ENCODE results near the gene STK17A.

STK17A gene

DNA sequence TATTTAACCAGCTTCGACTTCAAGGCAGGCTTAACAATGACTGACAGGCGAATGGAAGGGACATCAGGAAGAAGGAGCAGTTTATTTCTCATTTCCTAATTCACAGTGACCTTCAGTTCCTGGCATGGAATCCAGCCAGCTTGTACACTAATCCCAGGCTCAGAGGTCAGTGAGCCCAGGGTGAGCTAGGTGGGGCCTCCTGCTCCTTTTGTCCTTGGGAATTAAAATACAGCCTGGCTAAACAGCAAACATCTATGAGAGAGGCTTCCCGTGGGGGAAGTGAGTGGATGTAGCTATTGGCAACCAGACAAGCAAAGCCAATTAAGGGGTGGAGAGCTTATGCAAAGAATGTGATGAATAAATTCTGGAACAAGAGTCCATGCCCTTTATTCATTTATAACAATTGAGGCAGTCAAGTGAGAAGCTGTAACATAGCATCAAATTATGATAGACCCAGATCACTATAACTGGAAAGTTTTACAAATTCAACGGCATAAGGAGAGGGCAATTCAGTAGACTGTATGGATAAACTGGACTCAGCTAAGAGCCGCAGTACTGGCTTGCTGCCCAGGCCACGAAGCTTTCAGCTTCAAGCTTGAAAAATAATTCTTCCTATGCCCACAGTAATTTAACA lies 57.1 kb downstream of the STK17A start:
- no peak for DNase-seq
- Mint-ChIP-seq H3K36me3 (peaks cover 88% of the 10 kb centered on the region), H3K9me3 (no peaks in the 10 kb centered on the region), H3K4me3 (no peak overlapping the region), H3K4me1 (peaks cover 85% of the 10 kb centered on the region), H3K27me3 (no peaks in the 10 kb centered on the region), H3K27ac (peak overlapping the region; percentile 64)
- CTCF ChIA-PET, result interaction anchor here (0.6 to 2.3 kb wide), 3 partner anchors 58 to 82 kb away, joined by 3 to 11 read pairs (median 5); no protein-coding TSS in a partner anchor

DNA sequence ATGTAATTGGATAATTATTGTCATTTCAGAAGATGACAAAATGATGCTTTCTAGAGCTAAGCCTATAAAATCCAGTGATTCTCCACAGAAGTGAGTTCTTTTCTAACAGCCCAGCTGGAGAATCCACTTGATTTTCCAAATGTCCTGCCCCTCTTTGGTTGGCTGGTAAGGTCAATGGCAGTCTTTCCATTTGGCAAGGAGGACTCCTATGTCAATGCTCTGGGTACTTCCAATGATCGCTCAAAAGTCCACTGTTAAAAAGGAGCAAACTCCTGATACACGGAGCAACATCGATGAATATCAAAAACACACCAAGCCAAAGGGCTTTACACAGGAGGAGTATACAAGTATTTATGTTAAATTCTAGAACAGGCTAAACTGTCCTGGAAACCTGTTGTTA lies 57.8 kb downstream of the STK17A start:
- H3K36me3 Mint-ChIP-seq, result peaks cover 88% of the 10 kb centered on the region
- H3K4me3 Mint-ChIP-seq, result no peak overlapping the region
- CTCF ChIA-PET, result interaction anchor here (0.6 to 1.8 kb wide), 2 partner anchors 59 to 81 kb away, joined by 3 to 5 read pairs; no protein-coding TSS in a partner anchor
- no peaks in the 10 kb centered on the region for H3K9me3 Mint-ChIP-seq
- no peak overlapping the region for H3K27ac Mint-ChIP-seq
- peaks cover 86% of the 10 kb centered on the region for H3K4me1 Mint-ChIP-seq
- no peaks in the 10 kb centered on the region for H3K27me3 Mint-ChIP-seq
- DNase-seq, result no peak

DNA sequence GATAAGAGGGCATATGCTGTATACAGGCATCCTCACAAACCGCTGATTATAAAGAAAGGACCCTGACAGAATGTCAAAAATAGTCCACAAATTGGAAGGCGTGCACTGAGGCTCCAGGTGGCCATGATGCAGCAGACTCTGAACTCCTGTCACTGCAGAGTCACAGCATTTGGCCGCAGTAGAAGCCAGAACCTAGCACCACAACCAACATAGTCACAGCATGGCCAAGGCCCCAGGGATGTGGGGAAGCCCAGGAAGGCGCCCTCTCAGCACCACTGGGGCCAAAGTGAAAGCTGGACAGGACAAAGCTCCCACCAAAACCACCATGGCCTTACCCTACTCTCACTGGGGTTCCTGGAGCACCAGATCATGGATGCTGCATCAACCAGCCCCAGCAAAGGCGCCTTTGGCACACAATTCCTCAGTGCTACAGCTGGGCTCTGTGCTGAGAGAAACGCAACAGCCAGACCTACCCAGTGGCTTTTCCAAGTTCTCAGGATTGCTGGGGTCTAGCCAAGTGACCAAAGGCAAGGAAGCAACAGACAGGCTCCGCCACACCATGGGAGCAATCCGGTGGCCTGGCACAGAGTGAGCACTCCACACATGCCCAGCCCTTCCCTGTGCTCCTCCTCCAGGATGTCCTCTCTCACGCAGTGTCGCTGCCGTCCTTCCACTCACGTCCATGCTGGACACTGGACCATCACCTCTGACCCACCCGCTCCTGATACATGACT lies 60.2 kb downstream of the STK17A start:
- no peaks in the 10 kb centered on the region for H3K27me3 Mint-ChIP-seq
- DNase-seq, result no peak
- peaks cover 88% of the 10 kb centered on the region for H3K4me1 Mint-ChIP-seq
- H3K27ac Mint-ChIP-seq, result peak overlapping the region; percentile 76
- CTCF ChIA-PET, result interaction anchor here (1.2 kb wide), 1 partner anchor 58 kb away, joined by 3 read pairs; no protein-coding TSS in a partner anchor
- peaks cover 82% of the 10 kb centered on the region for H3K36me3 Mint-ChIP-seq
- H3K9me3 Mint-ChIP-seq, result no peaks in the 10 kb centered on the region
- no peak overlapping the region for H3K4me3 Mint-ChIP-seq

DNA sequence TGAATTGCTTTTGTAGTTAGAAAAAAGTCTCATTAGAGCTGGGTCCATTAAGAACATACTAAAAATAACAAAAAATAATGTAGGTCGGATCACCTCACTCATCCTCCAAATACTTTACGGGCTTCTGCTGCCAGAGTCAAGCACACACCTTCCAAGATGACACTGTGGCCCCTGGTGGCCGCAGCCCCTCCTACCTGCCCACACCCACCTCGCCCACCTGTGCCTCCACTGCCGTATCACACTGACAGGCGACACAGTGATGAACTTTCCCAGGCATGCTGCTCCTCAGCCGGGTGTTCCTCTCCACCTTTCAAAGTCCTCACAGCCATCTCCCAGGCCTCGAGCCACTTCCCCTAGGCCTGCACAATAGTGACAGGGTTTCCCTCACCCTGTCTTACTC lies 60.9 kb downstream of the STK17A start:
- peaks cover 90% of the 10 kb centered on the region for H3K4me1 Mint-ChIP-seq
- H3K27ac Mint-ChIP-seq, result peak overlapping the region; percentile 68
- CTCF ChIA-PET, result interaction anchor here (1.2 kb wide), 1 partner anchor 59 kb away, joined by 3 read pairs; no protein-coding TSS in a partner anchor
- H3K9me3 Mint-ChIP-seq, result no peaks in the 10 kb centered on the region
- no peak for DNase-seq
- no peak overlapping the region for H3K4me3 Mint-ChIP-seq
- H3K27me3 Mint-ChIP-seq, result no peaks in the 10 kb centered on the region
- peaks cover 77% of the 10 kb centered on the region for H3K36me3 Mint-ChIP-seq

DNA sequence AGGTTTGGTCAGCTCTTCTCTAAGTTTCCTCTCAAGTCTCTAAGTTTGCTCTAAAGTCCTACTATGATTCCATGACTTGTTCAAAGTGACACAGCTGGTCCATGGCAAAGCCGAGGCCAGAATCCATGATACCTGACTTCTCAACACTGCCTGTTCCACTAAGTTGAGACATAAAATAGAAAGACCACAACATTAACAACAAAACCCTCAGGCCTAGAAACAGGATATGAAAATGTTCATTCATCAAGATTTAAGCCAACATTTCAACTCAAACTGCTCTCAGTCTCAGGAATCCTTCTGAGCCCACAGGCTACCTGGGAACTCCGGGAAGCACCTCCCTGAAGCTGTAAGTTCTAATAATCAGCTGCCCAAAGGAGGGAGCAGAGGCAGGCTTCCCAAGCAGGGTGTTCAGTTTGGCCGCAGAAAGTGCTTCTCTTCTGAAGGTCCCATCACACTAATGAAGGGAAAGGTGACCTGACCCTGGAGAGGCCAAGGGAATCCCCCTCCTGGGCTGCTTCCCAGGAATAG lies 62.9 kb downstream of the STK17A start:
- H3K4me1 Mint-ChIP-seq, result peaks cover 90% of the 10 kb centered on the region
- no peak for DNase-seq
- H3K27me3 Mint-ChIP-seq, result no peaks in the 10 kb centered on the region
- H3K9me3 Mint-ChIP-seq, result no peaks in the 10 kb centered on the region
- H3K27ac Mint-ChIP-seq, result peak overlapping the region; percentile 90
- CTCF ChIA-PET, result interaction anchor here (0.9 to 3.1 kb wide), 5 partner anchors 47 to 119 kb away, joined by 3 to 19 read pairs (median 4); partner anchors contain the start of gene STK17A
- H3K4me3 Mint-ChIP-seq, result peak overlapping the region; percentile 54
- peaks cover 59% of the 10 kb centered on the region for H3K36me3 Mint-ChIP-seq

DNA sequence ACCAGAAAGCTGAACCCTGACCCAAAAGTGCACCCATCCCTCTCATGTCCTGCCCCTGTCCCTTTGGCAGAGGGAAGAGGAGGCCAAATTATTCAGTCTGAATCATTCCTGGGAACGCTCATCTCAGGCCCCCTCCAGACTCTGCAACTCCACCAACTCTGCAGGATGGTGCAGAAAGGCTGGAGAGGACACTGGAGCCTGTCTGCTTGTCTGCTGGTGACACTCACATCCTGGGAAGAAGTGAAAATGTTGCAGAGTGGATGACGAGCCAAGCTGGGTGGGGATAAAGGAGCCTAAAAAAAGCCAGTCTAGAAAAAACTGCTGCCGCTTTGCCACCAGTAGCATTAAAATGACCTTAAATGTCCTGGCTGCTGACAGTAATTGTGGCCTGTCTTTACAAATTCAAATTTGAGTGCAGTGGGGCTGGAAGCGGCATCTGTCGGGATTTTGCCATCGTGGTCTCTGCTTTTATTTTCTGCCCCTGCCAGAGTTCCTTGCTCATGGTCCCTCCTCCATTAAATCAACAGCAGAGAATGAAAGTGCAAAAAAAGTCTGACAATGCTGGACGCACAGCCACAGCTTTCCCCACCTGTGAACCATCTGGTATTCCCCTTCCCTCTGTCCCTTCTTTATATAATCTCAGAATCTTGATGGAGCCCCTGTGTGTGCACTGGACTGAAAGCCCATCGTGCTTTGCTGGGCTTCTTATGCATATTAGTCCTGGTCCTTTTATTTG lies 63.9 kb downstream of the STK17A start:
- Mint-ChIP-seq H3K9me3 (no peaks in the 10 kb centered on the region), H3K27me3 (no peaks in the 10 kb centered on the region), H3K27ac (peak overlapping the region; percentile 90), H3K36me3 (peaks cover 56% of the 10 kb centered on the region), H3K4me3 (peak overlapping the region; percentile 70), H3K4me1 (peaks cover 93% of the 10 kb centered on the region)
- no peak for DNase-seq
- CTCF ChIA-PET, result interaction anchor here (1.8 to 7.4 kb wide), 4 partner anchors 8 to 65 kb away, joined by 4 to 108 read pairs (median 14); partner anchors contain the start of gene STK17A

GRCh38 chr7:43647339-43647672 lies 64.4 kb downstream of the STK17A start:
- CTCF ChIA-PET, result interaction anchor here (1.4 to 7.4 kb wide), 5 partner anchors 9 to 73 kb away, joined by 4 to 108 read pairs (median 10); partner anchors contain the start of gene STK17A
- Mint-ChIP-seq H3K4me3 (peak overlapping the region; percentile 70), H3K36me3 (peaks cover 55% of the 10 kb centered on the region), H3K27me3 (no peaks in the 10 kb centered on the region), H3K27ac (peak overlapping the region; percentile 90), H3K9me3 (no peaks in the 10 kb centered on the region), H3K4me1 (peaks cover 94% of the 10 kb centered on the region)
- DNase-seq, result no peak

- Mint-ChIP-seq H3K36me3 (peaks cover 52% of the 10 kb centered on the region), H3K27ac (peak overlapping the region; percentile 90), H3K9me3 (no peaks in the 10 kb centered on the region), H3K4me1 (peaks cover 94% of the 10 kb centered on the region), H3K27me3 (no peaks in the 10 kb centered on the region), H3K4me3 (peak overlapping the region; percentile 70)
- peak; percentile 57 for DNase-seq
- CTCF ChIA-PET, result interaction anchor here (1.1 to 7.4 kb wide), 5 partner anchors 10 to 73 kb away, joined by 3 to 108 read pairs (median 5); partner anchors contain the start of gene STK17A
Measured at GRCh38 chr7:43647673-43648472, 65.0 kb downstream of the STK17A start.

GRCh38 chr7:43648473-43649406 lies 65.8 kb downstream of the STK17A start:
- no peaks in the 10 kb centered on the region for H3K9me3 Mint-ChIP-seq
- H3K27ac Mint-ChIP-seq, result peak overlapping the region; percentile 90
- H3K4me1 Mint-ChIP-seq, result peaks cover 95% of the 10 kb centered on the region
- CTCF ChIA-PET, result interaction anchor here (1.1 to 7.4 kb wide), 5 partner anchors 10 to 72 kb away, joined by 3 to 108 read pairs (median 5); partner anchors contain the start of gene STK17A
- peaks cover 44% of the 10 kb centered on the region for H3K36me3 Mint-ChIP-seq
- peak overlapping the region; percentile 70 for H3K4me3 Mint-ChIP-seq
- H3K27me3 Mint-ChIP-seq, result no peaks in the 10 kb centered on the region
- peak; percentile 82 for DNase-seq

- peaks cover 43% of the 10 kb centered on the region for H3K36me3 Mint-ChIP-seq
- no peaks in the 10 kb centered on the region for H3K27me3 Mint-ChIP-seq
- H3K9me3 Mint-ChIP-seq, result no peaks in the 10 kb centered on the region
- peak overlapping the region; percentile 70 for H3K4me3 Mint-ChIP-seq
- H3K4me1 Mint-ChIP-seq, result peaks cover 95% of the 10 kb centered on the region
- CTCF ChIA-PET, result interaction anchor here (0.6 to 7.4 kb wide), 3 partner anchors 50 to 65 kb away, joined by 3 to 108 read pairs (median 43); partner anchors contain the start of gene STK17A
- peak overlapping the region; percentile 90 for H3K27ac Mint-ChIP-seq
- DNase-seq, result peak; percentile 81
Measured at GRCh38 chr7:43649755-43650274, 66.9 kb downstream of the STK17A start.

DNA sequence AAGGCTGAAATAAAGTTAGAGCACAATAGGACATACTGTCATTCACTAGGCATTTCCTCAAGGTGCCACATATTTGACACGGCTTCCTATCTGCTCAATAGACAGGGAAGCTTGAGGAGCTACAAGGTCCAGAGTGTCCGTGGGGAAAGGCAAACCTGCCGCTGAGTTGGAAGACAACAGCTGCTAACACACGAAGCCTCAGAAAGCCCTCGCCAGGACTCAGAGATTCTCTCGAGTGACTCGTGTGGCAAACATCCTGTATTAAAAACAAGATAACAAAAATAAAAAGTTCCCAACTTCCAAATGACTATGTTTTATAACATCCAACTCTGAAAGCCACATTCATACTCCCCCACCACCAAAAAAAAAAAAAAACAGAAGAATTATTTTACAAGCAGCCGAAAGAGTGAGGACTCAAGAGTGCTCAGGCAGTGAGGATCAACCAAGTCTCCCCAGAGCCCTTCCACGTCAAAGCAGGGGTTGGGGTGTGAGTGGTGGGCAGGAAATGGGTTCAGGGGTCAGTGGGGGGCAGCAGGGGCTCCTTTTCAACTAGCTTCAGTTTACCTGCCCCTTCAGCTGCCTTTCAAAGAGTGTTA lies 67.6 kb downstream of the STK17A start:
- Mint-ChIP-seq H3K27me3 (no peaks in the 10 kb centered on the region), H3K4me3 (peak overlapping the region; percentile 70), H3K4me1 (peaks cover 90% of the 10 kb centered on the region), H3K27ac (peak overlapping the region; percentile 90), H3K9me3 (no peaks in the 10 kb centered on the region), H3K36me3 (peaks cover 38% of the 10 kb centered on the region)
- no peak for DNase-seq
- CTCF ChIA-PET, result interaction anchor here (3.6 to 7.4 kb wide), 2 partner anchors 49 to 66 kb away, joined by 43 to 108 read pairs; partner anchors contain the start of gene STK17A

- Mint-ChIP-seq H3K4me1 (peaks cover 82% of the 10 kb centered on the region), H3K27ac (peak overlapping the region; percentile 90), H3K9me3 (no peaks in the 10 kb centered on the region), H3K36me3 (peaks cover 29% of the 10 kb centered on the region), H3K27me3 (no peaks in the 10 kb centered on the region), H3K4me3 (no peak overlapping the region)
- CTCF ChIA-PET, result interaction anchor here (3.5 to 7.4 kb wide), 2 partner anchors 47 to 68 kb away, joined by 27 to 108 read pairs; partner anchors contain the start of gene STK17A
- DNase-seq, result no peak
Measured at GRCh38 chr7:43652364-43652763, 69.5 kb downstream of the STK17A start.

All from activated naive CD4-positive, alpha-beta T cell treated with anti-CD3 and anti-CD28 coated beads, Interleukin-2, amount 10 ng/mL, durations not matched to agents 7 days and 5 days (primary cell).